HepG2 (cell line): Measurements from ENCODE around the gene MBNL3. TPM values are rescaled to one million over a fixed set of nuclear protein-coding genes. Genes with fewer than 3 reads are reported as not detected.
A peak's percentile ranks its signal among the peaks of the same experiment; 100 is the strongest.

Source experiments
- DDIT3 ChIP-seq: sonication (generic); formaldehyde crosslinking; IDR thresholded peaks from 2 replicates; pipeline ENCODE4 v1.4.0; 2020; ENCODE audit warnings: mild to moderate bottlenecking, missing genetic modification reagents
- FOXC1 ChIP-seq: sonication (generic); formaldehyde crosslinking; IDR thresholded peaks from 2 replicates; pipeline ENCODE4 v1.8.0; 2022; ENCODE audit warnings: mild to moderate bottlenecking, missing genetic modification reagents, borderline replicate concordance
- GPN1 ChIP-seq: sonication (generic); formaldehyde crosslinking; IDR thresholded peaks from 2 replicates; pipeline ENCODE4 v1.5.1; 2020; ENCODE audit warnings: missing genetic modification reagents, borderline replicate concordance
- HDAC1 ChIP-seq: sonication (generic); formaldehyde crosslinking; IDR thresholded peaks from 2 replicates; pipeline ENCODE4 v1.5.1; 2020; ENCODE audit warnings: mild to moderate bottlenecking, missing genetic modification reagents
- HNRNPLL ChIP-seq: fragments of 200-400 bp; formaldehyde crosslinking; IDR thresholded peaks from 2 replicates; pipeline ENCODE4 v1.6.1; 2017; ENCODE audit warnings: mild to moderate bottlenecking, low read depth, low read length; ENCODE audit not compliant: poor library complexity, severe bottlenecking
- JUND ChIP-seq: sonication (generic); formaldehyde crosslinking; IDR thresholded peaks from 2 replicates; pipeline ENCODE4 v1.8.0; 2022; ENCODE audit warnings: mild to moderate bottlenecking, missing genetic modification reagents
- KMT2A ChIP-seq: sonication (generic); formaldehyde crosslinking; IDR thresholded peaks from 2 replicates; pipeline ENCODE4 v1.4.0; 2020; ENCODE audit warnings: missing genetic modification reagents
- MLX ChIP-seq: IDR thresholded peaks from 2 replicates; pipeline ENCODE4 v1.6.1; 2016
- NCOR1 ChIP-seq: fragments of 200-600 bp; sonication (generic); IDR thresholded peaks from 2 replicates; pipeline ENCODE4 v1.7.0; 2017; ENCODE audit warnings: antibody characterized with exemption, low read length, borderline replicate concordance
- NR2C2 ChIP-seq: sonication (generic); formaldehyde crosslinking; IDR thresholded peaks from 2 replicates; pipeline ENCODE4 v1.4.0; 2020; ENCODE audit warnings: missing genetic modification reagents, mild to moderate bottlenecking, moderate library complexity, borderline replicate concordance
- PLRG1 ChIP-seq: fragments of 450-650 bp; conservative IDR thresholded peaks from 2 replicates; pipeline ENCODE4 v1.6.1; 2016
- RBM39 ChIP-seq: fragments of 200-400 bp; formaldehyde crosslinking; IDR thresholded peaks from one replicate; pipeline ENCODE4 v1.6.1; 2018; ENCODE audit warnings: antibody characterized with exemption, mild to moderate bottlenecking, low read depth, low read length; ENCODE audit not compliant: poor library complexity, severe bottlenecking
- RFXAP ChIP-seq: sonication (generic); formaldehyde crosslinking; IDR thresholded peaks from 2 replicates; pipeline ENCODE4 v1.4.0; 2020; ENCODE audit warnings: missing genetic modification reagents, borderline replicate concordance
- SRF ChIP-seq: IDR thresholded peaks from 2 replicates; pipeline ENCODE4 v1.6.1; 2011; ENCODE audit warnings: mild to moderate bottlenecking, low read depth, low read length, moderate library complexity
- STAT5B ChIP-seq: sonication (generic); formaldehyde crosslinking; IDR thresholded peaks from 2 replicates; pipeline ENCODE4 v1.4.0; 2020; ENCODE audit warnings: missing genetic modification reagents
- YY1 ChIP-seq: IDR thresholded peaks from 2 replicates; pipeline ENCODE4 v1.6.1; 2011; ENCODE audit warnings: low read length, low read depth, moderate library complexity, mild to moderate bottlenecking; ENCODE audit not compliant: insufficient read depth, insufficient replicate concordance
- ZBTB26 ChIP-seq: IDR thresholded peaks from 2 replicates; pipeline ENCODE4 v1.6.1; 2016; ENCODE audit warnings: missing compliant biosample characterization, missing genetic modification reagents, borderline replicate concordance
- ZNF276 ChIP-seq: sonication (generic); formaldehyde crosslinking; IDR thresholded peaks from 2 replicates; pipeline ENCODE4 v1.4.0; 2020; ENCODE audit warnings: mild to moderate bottlenecking, low read depth, missing genetic modification reagents
- ZNF367 ChIP-seq: sonication (generic); formaldehyde crosslinking; IDR thresholded peaks from 2 replicates; pipeline ENCODE4 v1.4.0; 2020; ENCODE audit warnings: missing genetic modification reagents, borderline replicate concordance
- ZNF558 ChIP-seq: sonication (generic); formaldehyde crosslinking; IDR thresholded peaks from 2 replicates; pipeline ENCODE4 v1.9.0; 2022; ENCODE audit warnings: mild to moderate bottlenecking, missing genetic modification reagents, borderline replicate concordance
- ZNF605 ChIP-seq: sonication (generic); formaldehyde crosslinking; IDR thresholded peaks from 2 replicates; pipeline ENCODE4 v1.8.0; 2022; ENCODE audit warnings: mild to moderate bottlenecking, missing genetic modification reagents
- ZNF850 ChIP-seq: sonication (generic); formaldehyde crosslinking; conservative IDR thresholded peaks from 2 replicates; pipeline ENCODE4 v1.9.0; 2021; ENCODE audit warnings: mild to moderate bottlenecking, missing genetic modification reagents
- ZSCAN12 ChIP-seq: sonication (generic); formaldehyde crosslinking; IDR thresholded peaks from 2 replicates; pipeline ENCODE4 v1.9.0; 2021; ENCODE audit warnings: mild to moderate bottlenecking, missing genetic modification reagents
- polyA plus RNA-seq, 8 experiments: library from polyadenylated mRNA; depleted of rRNA in 3 of 8; stranded (reverse) in 7 of 8; unstranded in 1 of 8; fragments of >200 nt; fragmentation: Illumina TruSeq in 4 of 8; extraction: Trizol in 4 of 8; gene quantifications; 2 replicates each; pipeline versions ENCODE4 v1.2.1 to v1.2.3, GENCODE V29; 2011 to 2016; ENCODE audit warnings: low read depth in 4 of 8, missing spikeins in 1 of 8, mixed read lengths in 1 of 8; ENCODE audit not compliant: insufficient read depth in 1 of 8
- total RNA-seq, 5 experiments: library from RNA; depleted of rRNA; stranded (reverse); fragments of >200 nt; fragmentation: Illumina TruSeq; extraction: Trizol; gene quantifications; 2 replicates each; pipeline ENCODE4 v1.2.3, GENCODE V29; 2016; ENCODE audit warnings: low read depth in 1 of 5
- TF ChIP-seq, protein P1 (sequence below): sonication (generic); formaldehyde crosslinking; IDR thresholded peaks from 2 replicates; pipeline ENCODE4 v1.5.0; 2020; ENCODE audit warnings: missing genetic modification reagents

Gene MBNL3
- total and polyA plus RNA-seq, 2 of the 13 experiments (the other 11 are each of a cell fraction or from before 2014, with no cell fraction given), result 155 to 257 TPM

- TF ChIP-seq ZBTB26 (CRISPR knock-in tag) (no peak), ZNF558 (no peak), DDIT3 (CRISPR knock-in tag) (no peak), KMT2A (CRISPR knock-in tag) (peak; percentile 79), ZNF605 (CRISPR knock-in tag) (0 out of 2 replicates have a peak, but pooled peaks have one; percentile 29), STAT5B (no peak), RBM39 (no peak), PLRG1 (no peak), YY1 (peak; percentile 51), ZNF276 (no peak), ZSCAN12 (no peak), SRF (no peak), HDAC1 (CRISPR knock-in tag) (0 out of 2 replicates have a peak, but pooled peaks have one; percentile 2), NCOR1 (no peak), FOXC1 (CRISPR knock-in tag) (no peak), HNRNPLL (peak; percentile 99), JUND (CRISPR knock-in tag) (no peak), RFXAP (CRISPR knock-in tag) (no peak), NR2C2 (CRISPR knock-in tag) (no peak), ZNF850 (CRISPR knock-in tag) (no peak), MLX (no peak), ZNF367 (CRISPR knock-in tag) (no peak), GPN1 (no peak)
- TF ChIP-seq, protein P1, sequence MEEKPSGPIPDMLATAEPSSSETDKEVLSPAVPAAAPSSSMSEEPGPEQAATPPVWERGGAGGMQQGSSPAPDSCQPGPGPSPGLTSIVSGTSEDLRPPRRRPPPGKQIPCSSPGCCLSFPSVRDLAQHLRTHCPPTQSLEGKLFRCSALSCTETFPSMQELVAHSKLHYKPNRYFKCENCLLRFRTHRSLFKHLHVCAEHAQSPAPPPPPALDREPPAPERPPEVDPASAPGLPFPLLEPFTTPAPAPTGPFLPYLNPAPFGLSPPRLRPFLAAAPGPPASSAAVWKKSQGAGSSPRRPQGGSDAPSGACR (CRISPR knock-in tag), result no peak
Observed at GRCh38 chrX:132488819-132489577, at the start of gene MBNL3 (continued).
